ENCODE data around the gene KLHL26. TPM values are rescaled to one million over a fixed set of nuclear protein-coding genes. Genes with fewer than 3 reads are reported as not detected.

Gene KLHL26
- total RNA-seq, 1 experiment from 2014 or later = 10.7 TPM

DNA sequence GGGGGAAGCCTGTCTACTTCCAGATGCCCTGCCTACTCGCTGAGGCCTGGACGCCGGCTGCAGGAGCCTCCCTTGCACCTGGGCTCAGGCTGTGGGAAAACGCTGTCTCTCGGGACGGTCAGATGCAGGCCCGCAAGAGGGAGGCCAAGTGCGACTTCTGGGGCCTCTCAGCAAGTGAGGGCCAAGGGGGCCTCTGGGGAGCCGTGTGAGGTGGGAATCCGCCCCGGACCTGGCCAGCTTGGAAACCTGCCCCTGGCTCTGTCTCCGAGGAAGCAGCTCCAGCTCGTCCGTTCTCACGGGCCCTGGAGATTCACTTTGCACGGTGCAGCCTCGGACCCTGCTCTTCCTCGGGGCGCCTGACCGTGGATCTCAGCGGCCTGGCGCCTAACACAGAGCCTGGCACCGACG lies 35.2 kb downstream of the KLHL26 start:
- Histone ChIP-seq H3K4ac (ENCODE audit: low read depth, low read length) (no peak overlapping the region), H4K20me1 (ENCODE audit: control insufficient read depth, insufficient read depth, insufficient read length) (no peaks in the 10 kb centered on the region), H2AK5ac (ENCODE audit: insufficient read length, low read length) (no peak overlapping the region), H2BK5ac (ENCODE audit: insufficient read length, low read length) (no peak overlapping the region), H3K56ac (ENCODE audit: insufficient read length, low read depth, low read length) (no peak overlapping the region), H3K4me1 (ENCODE audit: insufficient read depth, low read length) (no peaks in the 10 kb centered on the region), H4K91ac (ENCODE audit: insufficient read length, low read depth, low read length) (no peak overlapping the region), H3K79me2 (ENCODE audit: insufficient read depth, low read length) (no peaks in the 10 kb centered on the region), H2AFZ (ENCODE audit: low read length) (no peak overlapping the region), H3K23me2 (ENCODE audit: insufficient read length, low read depth, low read length, poor library complexity, severe bottlenecking) (no peaks in the 10 kb centered on the region), H2BK12ac (ENCODE audit: insufficient read length, low read depth, low read length) (no peak overlapping the region), H2BK20ac (ENCODE audit: low read depth, low read length, poor library complexity, severe bottlenecking) (no peak overlapping the region), H2BK15ac (ENCODE audit: low read depth, low read length) (no peak overlapping the region), H3K27ac (ENCODE audit: insufficient read length, low read depth, low read length) (no peak overlapping the region), H4K8ac (replicated peaks; ENCODE audit: insufficient read length, low read depth, low read length) (no peak overlapping the region), H3K79me1 (ENCODE audit: insufficient read depth, low read depth, low read length, poor library complexity, severe bottlenecking) (no peaks in the 10 kb centered on the region), H3K4me2 (ENCODE audit: insufficient read depth, insufficient read length, low read length) (no peak overlapping the region), H3K23ac (ENCODE audit: insufficient read length, low read depth, low read length) (no peak overlapping the region), H3T11ph (ENCODE audit: low read length) (no peak overlapping the region), H3K9me3 (ENCODE audit: control insufficient read depth, low read depth, low read length) (no peaks in the 10 kb centered on the region), H3K9ac (ENCODE audit: extremely low read depth, insufficient read length, low read length) (no peak overlapping the region), H4K5ac (ENCODE audit: insufficient read length, low read depth, low read length) (no peak overlapping the region), H3K14ac (ENCODE audit: insufficient read depth, low read length) (peak overlapping the region; percentile 45; the same call in 1 of the 2 replicates), H3K18ac (ENCODE audit: insufficient read length, low read depth, low read length) (no peak overlapping the region), H2BK120ac (ENCODE audit: low read depth, low read length, poor library complexity, severe bottlenecking) (no peak overlapping the region), H3K27me3 (ENCODE audit: insufficient read depth, low read length) (no peaks in the 10 kb centered on the region)
- peaks cover 0 to 20% (median 14%) of the 10 kb centered on the region in 3 experiments; a peak in 5 of 7 replicates for H3K36me3 Mint-ChIP-seq (ENCODE audit: insufficient read depth in 1 of 3, low read depth in 3 of 3)
- H3K27me3 Mint-ChIP-seq (ENCODE audit: low read depth) = no peaks in the 10 kb centered on the region
- no peaks in the 10 kb centered on the region for H3K9me3 Mint-ChIP-seq
- peak overlapping the region in 1 of 3 experiments; percentile 86; a peak in 1 of 7 replicates for H3K27ac Mint-ChIP-seq
- WGBS (ENCODE audit: extremely low coverage, insufficient read length, low lambda C conversion rate) = no CpG with 5 or more reads among the region's 24 CpGs
- TF ChIP-seq, protein P1, sequence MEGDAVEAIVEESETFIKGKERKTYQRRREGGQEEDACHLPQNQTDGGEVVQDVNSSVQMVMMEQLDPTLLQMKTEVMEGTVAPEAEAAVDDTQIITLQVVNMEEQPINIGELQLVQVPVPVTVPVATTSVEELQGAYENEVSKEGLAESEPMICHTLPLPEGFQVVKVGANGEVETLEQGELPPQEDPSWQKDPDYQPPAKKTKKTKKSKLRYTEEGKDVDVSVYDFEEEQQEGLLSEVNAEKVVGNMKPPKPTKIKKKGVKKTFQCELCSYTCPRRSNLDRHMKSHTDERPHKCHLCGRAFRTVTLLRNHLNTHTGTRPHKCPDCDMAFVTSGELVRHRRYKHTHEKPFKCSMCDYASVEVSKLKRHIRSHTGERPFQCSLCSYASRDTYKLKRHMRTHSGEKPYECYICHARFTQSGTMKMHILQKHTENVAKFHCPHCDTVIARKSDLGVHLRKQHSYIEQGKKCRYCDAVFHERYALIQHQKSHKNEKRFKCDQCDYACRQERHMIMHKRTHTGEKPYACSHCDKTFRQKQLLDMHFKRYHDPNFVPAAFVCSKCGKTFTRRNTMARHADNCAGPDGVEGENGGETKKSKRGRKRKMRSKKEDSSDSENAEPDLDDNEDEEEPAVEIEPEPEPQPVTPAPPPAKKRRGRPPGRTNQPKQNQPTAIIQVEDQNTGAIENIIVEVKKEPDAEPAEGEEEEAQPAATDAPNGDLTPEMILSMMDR (conservative IDR thresholded peaks at IDR 0.05) = no peak
- no peak overlapping the region for H3K4me3 Mint-ChIP-seq
- peaks cover 3 to 12% of the 10 kb centered on the region in 2 experiments; a peak in 3 of 4 replicates for H3K4me1 Mint-ChIP-seq
- DNase-seq = no peak

Measured in H9 (cell line).